Measurements from ENCODE around the gene TECPR1.
A peak's percentile ranks its signal among the peaks of the same experiment; 100 is the strongest.

Gene TECPR1

DNA sequence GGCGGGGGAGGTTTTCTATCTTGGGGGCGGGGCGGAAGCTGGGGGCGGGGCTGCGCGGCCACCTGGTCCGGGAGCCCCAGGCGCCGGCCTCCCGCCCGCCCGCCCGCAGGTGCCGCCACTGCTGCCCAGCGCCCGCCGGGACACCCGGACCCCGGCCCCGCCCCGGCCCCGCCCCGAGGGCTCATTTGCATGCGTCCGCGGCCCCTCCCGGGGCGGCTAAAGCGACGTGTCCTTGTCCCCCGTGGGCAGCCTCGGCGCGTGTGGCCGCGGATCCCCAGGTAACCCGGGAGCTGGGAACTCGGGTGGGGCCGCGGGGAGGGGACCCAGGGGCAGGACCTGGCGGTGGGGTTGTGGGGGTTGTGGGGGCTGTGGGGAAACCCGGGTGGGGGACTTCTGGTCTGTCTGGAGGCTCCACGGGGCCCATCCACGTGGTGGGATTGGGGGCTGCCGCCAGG lies 40.8 kb downstream of the TECPR1 start, which contains the start of gene BHLHA15:
TSS of gene BHLHA15 (plus strand) at position 219 of the 455 bp plus-strand sequence. CDS start 871 bp downstream, outside the sequence.
- DNase-seq (ENCODE audit: low read depth in 2 of 2): peak in 1 of 2 donors; percentile 27

GRCh38 chr7:98210513-98211220 lies 41.4 kb downstream of the TECPR1 start:
- DNase-seq (ENCODE audit: low read depth in 2 of 2): no peak

- DNase-seq (ENCODE audit: low read depth in 2 of 2): no peak
Measured at GRCh38 chr7:98209166-98209920, 42.7 kb downstream of the TECPR1 start.

DNA sequence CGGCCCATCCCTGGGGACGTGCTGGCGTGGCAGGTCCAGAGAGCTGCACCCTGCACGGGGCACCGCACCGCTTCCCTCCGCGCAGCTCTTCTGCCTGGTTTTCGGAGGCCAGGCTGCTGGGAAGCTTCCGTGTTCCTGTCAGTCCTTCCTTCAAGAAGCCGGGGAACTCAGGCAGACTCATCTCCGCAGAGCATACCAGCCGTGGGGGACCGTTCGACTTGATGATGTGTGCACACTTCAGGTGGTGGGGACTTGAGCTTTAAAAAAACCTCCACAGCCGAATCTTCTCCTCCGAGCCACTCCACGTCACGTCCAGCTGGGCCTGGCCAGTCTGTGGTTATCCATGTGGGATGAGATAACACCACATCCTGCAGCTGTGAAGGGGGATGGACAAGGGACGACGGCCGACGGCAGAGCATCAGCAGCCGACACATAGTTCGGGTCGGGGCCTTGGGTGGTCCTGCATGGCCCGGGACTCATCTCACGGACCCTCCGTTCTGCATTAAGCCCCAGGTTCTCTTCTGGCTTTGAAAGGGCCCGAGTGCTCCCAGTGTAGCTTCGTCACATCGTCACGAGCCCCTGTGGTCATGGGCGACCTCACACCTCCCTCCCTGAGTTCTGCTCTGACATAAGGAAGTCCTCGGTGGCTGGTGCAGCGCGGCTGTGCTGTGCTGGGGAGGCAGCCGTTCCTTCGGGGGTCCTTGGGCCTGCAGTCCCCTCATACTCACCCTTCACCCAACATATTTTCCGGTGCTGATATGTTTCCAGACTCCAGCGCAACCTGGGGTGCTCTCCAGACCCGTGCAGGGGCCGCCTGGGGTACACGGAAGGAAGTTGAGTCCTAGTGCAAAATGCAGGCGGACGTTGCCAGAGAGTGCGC lies 45.3 kb downstream of the TECPR1 start:
- DNase-seq (ENCODE audit: low read depth in 2 of 2): no peak

GRCh38 chr7:98205162-98205845 lies 46.7 kb downstream of the TECPR1 start:
- DNase-seq (ENCODE audit: low read depth in 2 of 2): no peak

GRCh38 chr7:98204670-98205069 lies 47.4 kb downstream of the TECPR1 start:
- no peak for DNase-seq (ENCODE audit: low read depth in 2 of 2)

- no peak for DNase-seq (ENCODE audit: low read depth in 2 of 2)
Measured at GRCh38 chr7:98203964-98204605, 47.9 kb downstream of the TECPR1 start.

- no peak for DNase-seq (ENCODE audit: low read depth in 2 of 2)
Measured at GRCh38 chr7:98203261-98203963, 48.6 kb downstream of the TECPR1 start.

- peak; percentile 71 to 78 for DNase-seq (ENCODE audit: low read depth in 2 of 2)
Measured at GRCh38 chr7:98202367-98203195, 49.5 kb downstream of the TECPR1 start.

GRCh38 chr7:98200364-98200763 lies 51.7 kb downstream of the TECPR1 start:
- no peak for DNase-seq (ENCODE audit: low read depth in 2 of 2)

DNA sequence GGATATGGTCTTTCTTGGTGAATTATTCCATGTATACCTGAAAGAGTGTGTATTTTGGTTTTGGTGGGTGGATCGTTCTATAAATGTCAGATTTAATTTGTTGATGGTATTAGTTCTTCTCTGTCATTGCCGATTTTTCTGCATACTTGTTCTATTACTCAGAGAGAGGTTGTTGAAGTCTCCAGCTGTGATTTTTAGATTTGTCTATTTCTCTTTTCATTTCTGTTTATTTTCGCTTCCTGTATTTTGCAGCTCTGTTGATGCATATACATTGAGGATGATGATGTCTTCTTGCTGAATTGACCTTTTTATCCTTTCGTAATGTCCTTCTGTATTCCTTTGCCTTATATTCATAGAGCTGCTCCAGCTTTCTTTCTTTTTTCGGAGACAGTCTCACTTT lies 52.9 kb downstream of the TECPR1 start:
- no peak for DNase-seq (ENCODE audit: low read depth in 2 of 2)

DNA sequence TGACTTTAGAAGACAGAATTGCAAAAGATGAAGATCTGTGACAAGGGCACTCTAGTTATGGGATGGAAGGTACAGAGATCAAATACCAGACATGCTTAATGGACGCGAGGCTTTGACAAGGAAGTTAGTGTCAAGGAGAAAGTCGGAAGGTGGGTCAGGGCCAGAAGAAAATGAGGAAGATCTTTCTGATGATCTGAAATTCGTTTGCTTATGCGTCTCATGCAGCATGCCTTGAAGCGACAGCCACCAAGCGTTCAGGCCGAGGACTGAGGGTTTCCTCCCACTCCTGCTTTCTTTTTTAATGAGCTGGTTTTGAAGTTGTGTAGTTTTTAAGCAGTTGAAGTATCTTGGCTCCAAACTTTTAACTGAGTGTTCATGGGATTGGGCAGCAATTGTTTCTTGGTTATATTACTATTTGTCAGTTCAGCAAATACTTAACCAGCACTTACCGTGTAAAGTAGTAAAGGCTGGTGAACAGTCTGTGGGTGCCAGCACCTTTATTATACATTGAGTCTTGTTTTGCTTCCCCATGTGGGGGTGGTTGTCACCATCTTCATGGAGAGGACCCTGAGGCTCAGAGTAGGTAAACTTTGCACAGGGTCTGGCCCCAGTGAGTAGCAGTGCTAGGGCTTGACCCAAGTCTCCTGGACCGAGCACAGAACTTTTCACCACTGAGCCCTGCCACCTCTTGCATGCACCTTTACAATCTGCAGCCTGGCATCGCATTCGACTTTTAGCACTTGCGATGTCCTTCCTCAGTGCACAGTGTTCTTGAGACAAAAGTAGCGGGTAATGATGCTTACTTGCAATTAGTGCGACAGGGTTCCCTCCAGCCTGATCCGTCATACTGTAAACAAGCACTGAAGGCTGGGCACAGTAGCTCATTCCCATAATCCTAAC lies 55.1 kb downstream of the TECPR1 start:
- DNase-seq (ENCODE audit: low read depth in 2 of 2): no peak

DNA sequence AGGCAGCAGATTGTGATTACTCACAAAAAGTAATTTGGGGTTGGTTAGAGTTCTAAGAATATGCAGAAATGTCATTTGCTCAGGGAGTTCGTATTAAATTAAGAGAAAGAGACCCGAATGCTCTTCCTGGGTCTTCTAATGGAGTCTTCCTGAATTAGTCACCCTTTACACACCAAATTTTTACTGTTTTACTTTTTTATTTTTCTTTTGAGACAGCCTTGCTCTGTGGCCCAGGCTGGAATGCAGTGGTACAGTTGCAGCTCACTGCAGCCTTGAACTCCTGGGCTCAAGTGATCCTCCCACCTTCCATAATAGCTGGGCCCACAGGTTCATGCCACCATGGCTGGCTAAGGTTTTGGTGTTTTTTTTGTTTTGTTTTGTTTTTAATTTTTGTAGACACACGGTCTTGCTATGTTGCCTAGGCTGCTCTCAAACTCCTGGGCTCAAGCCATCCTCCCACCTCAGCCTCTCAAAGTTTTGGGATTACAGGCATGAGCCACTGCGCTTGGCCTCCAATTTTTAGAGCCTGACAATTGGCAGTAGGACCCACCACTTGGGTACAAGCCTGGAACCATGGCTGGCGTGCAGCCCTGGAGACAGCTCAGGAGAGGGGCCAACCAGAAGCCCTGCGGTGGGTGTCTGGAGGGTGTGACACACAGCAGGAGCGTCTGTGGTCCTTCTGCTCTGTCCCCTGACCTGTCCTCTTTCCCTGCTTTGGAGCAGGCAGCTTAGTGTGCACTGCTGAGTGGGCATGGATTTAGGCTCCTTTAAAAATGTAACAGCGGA lies 57.2 kb downstream of the TECPR1 start:
- no peak for DNase-seq (ENCODE audit: low read depth in 2 of 2)

GRCh38 chr7:98194186-98194585 lies 57.8 kb downstream of the TECPR1 start:
- no peak for DNase-seq (ENCODE audit: low read depth in 2 of 2)

- no peak for DNase-seq (ENCODE audit: low read depth in 2 of 2)
Measured at GRCh38 chr7:98193474-98194180, 58.4 kb downstream of the TECPR1 start.

GRCh38 chr7:98192781-98193457 lies 59.1 kb downstream of the TECPR1 start:
- DNase-seq (ENCODE audit: low read depth in 2 of 2): no peak
